Measurements from ENCODE around the gene THADA.

THADA gene

GRCh38 chr2:43455731-43456642, 139.9 kb downstream of the THADA start (continued):
- TF ChIP-seq ZBTB48 (tag by site-specific recombination; IDR thresholded peaks at IDR 0.05) (no peak), YY2 (tag by site-specific recombination; IDR thresholded peaks at IDR 0.05) (no peak), ZBTB20 (tag by site-specific recombination; IDR thresholded peaks at IDR 0.05) (no peak), ZNF747 (tag by site-specific recombination; IDR thresholded peaks at IDR 0.05) (no peak), BCL11A (tag by site-specific recombination; IDR thresholded peaks at IDR 0.05; ENCODE audit: low read depth) (no peak), ZBTB10 (tag by site-specific recombination; IDR thresholded peaks at IDR 0.05) (no peak)

- Histone ChIP-seq H3K4me1 (ENCODE audit: control insufficient read depth, insufficient read depth, low read length) (peaks cover 2% of the 10 kb centered on the region; the same call in 1 of the 2 replicates), H3K9me3 (ENCODE audit: control insufficient read depth, insufficient read depth, low read depth, low read length) (no peaks in the 10 kb centered on the region), H3K4me3 (ENCODE audit: low read depth, low read length) (no peak overlapping the region), H3K36me3 (ENCODE audit: control insufficient read depth in 2 of 2, insufficient read depth in 1 of 2, low read length in 2 of 2) (no peaks in the 10 kb centered on the region), H3K27ac (ENCODE audit: extremely low read depth, low read depth, low read length) (no peak overlapping the region)
- TF ChIP-seq GLIS2 (tag by site-specific recombination; IDR thresholded peaks at IDR 0.05) (no peak), ZNF488 (tag by site-specific recombination; IDR thresholded peaks at IDR 0.05) (no peak), ZNF544 (tag by site-specific recombination; IDR thresholded peaks at IDR 0.05) (no peak), WT1 (tag by site-specific recombination; IDR thresholded peaks at IDR 0.05) (no peak), ZNF223 (tag by site-specific recombination; IDR thresholded peaks at IDR 0.05) (no peak), AEBP2 (tag by site-specific recombination; IDR thresholded peaks at IDR 0.05; ENCODE audit: borderline replicate concordance) (no peak), ZNF391 (tag by site-specific recombination; IDR thresholded peaks at IDR 0.05; ENCODE audit: borderline replicate concordance, low read depth) (no peak), ZNF701 (tag by site-specific recombination; IDR thresholded peaks at IDR 0.05) (no peak), ZBTB11 (tag by site-specific recombination; conservative IDR thresholded peaks at IDR 0.05; ENCODE audit: low read depth) (no peak), ZNF248 (tag by site-specific recombination; IDR thresholded peaks at IDR 0.05) (no peak), OSR2 (tag by site-specific recombination; IDR thresholded peaks at IDR 0.05) (no peak), ZNF654 (tag by site-specific recombination; IDR thresholded peaks at IDR 0.05; ENCODE audit: low read depth) (no peak), ZBTB26 (tag by site-specific recombination; optimal IDR thresholded peaks at IDR 0.05) (no peak), HOXA7 (CRISPR knock-in tag; IDR thresholded peaks at IDR 0.05; ENCODE audit: borderline replicate concordance) (no peak), ZBTB7A (tag by site-specific recombination; IDR thresholded peaks at IDR 0.05; ENCODE audit: low read depth) (no peak), PRDM1 (tag by site-specific recombination; IDR thresholded peaks at IDR 0.05) (no peak)
- ChIA-PET CTCF (interaction anchor here (0.7 to 1.0 kb wide), 2 partner anchors 36 to 226 kb away, joined by 3 read pairs; no protein-coding TSS in a partner anchor), POLR2A (no interaction called here)
Observed at GRCh38 chr2:43455296-43455695, 140.5 kb downstream of the THADA start.

All from HEK293 (cell line).